Suprapubic skin (tissue), 4 donors: Measurements from ENCODE around the gene ABCC1. TPM values are rescaled to one million over a fixed set of nuclear protein-coding genes. Genes with fewer than 3 reads are reported as not detected.
"Not testable (repeated sequence)": the region's sequence is repeated elsewhere in the genome, so short reads cannot be mapped to it uniquely, and the experiment has no call there.

Experiments used
- DNase-seq, 2 donors: peaks; one replicate each; pipeline ENCODE4 v3.0.0-alpha.2; 2019; ENCODE audit warnings: low spot score in 2 of 2
- H3K27ac ChIP-seq: fragments of 200-600 bp; sonication (generic); one replicate; pipeline ENCODE4 v1.5.1; 2019
- H3K27me3 ChIP-seq: fragments of 200-600 bp; sonication (generic); one replicate; pipeline ENCODE4 v1.5.1; 2019
- H3K36me3 ChIP-seq: fragments of 200-600 bp; sonication (generic); one replicate; pipeline ENCODE4 v1.5.1; 2019
- H3K4me1 ChIP-seq: fragments of 200-600 bp; sonication (generic); one replicate; pipeline ENCODE4 v1.5.1; 2019
- H3K4me3 ChIP-seq: fragments of 200-600 bp; sonication (generic); one replicate; pipeline ENCODE4 v1.5.1; 2019; ENCODE audit warnings: mild to moderate bottlenecking
- H3K9me3 ChIP-seq: fragments of 200-600 bp; sonication (generic); one replicate; pipeline ENCODE4 v1.5.1; 2019
- CTCF ChIP-seq, 2 donors: fragments of 200-600 bp in 1 of 2; fragments of 450-650 bp in 1 of 2; sonication (generic) in 1 of 2; IDR thresholded peaks; one replicate each; pipeline ENCODE4 v1.5.1; 2016 to 2019; ENCODE audit warnings: antibody characterized with exemption in 2 of 2, mild to moderate bottlenecking in 1 of 2, moderate library complexity in 1 of 2
- EP300 ChIP-seq: sonication (generic); formaldehyde crosslinking; IDR thresholded peaks from one replicate; pipeline ENCODE4 v1.6.1; 2017; ENCODE audit warnings: antibody characterized with exemption
- POLR2A ChIP-seq, 2 donors: fragments of 450-650 bp; IDR thresholded peaks; one replicate each; pipeline ENCODE4 v1.6.1; 2017; ENCODE audit warnings: antibody characterized with exemption in 2 of 2, mild to moderate bottlenecking in 2 of 2, moderate library complexity in 2 of 2
- POLR2AphosphoS5 ChIP-seq, 3 donors: sonication (generic); formaldehyde crosslinking; IDR thresholded peaks; one replicate each; pipeline ENCODE4 v1.6.1; 2017; ENCODE audit warnings: antibody characterized with exemption in 3 of 3
- WGBS: methylation state at CpG from one replicate; pipeline ENCODE4 v1.1.5; 2018; 5-methylcytosine and 5-hydroxymethylcytosine counted together
- total RNA-seq, 4 donors: library from RNA; depleted of rRNA; stranded (reverse); fragments of >200 nt; gene quantifications; one replicate each; pipeline ENCODE4 v1.1.0, GENCODE V29; 2016

ABCC1 gene
- total RNA-seq, 4 donors from 2014 or later = 22.1 to 37.4 (median 27.2) TPM

DNA sequence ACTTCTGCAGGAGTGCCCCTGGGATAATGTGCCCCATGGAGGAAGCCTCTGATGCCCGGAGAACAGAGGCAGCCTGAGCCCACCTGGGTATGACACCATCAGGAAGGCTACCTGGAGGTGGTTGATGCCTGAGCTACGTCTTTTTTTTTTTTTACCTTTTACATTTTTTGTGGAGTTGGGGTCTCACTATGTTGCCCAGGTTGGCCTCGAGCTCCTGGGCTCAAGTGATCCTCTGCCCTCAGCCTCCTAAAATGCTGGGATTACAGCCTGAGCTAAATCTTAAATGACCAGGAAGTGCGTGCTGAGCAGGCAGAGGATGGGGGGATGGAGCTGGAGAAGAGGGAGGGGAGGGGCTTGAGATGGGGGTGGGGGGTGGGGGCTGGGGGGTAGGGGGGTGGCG is 241.1 kb downstream of the ABCC1 start:
- H3K27me3 ChIP-seq = no peaks in the 10 kb centered on the region
- no peak overlapping the region for H3K4me3 ChIP-seq
- H3K27ac ChIP-seq = no peak overlapping the region
- H3K4me1 ChIP-seq = no peaks in the 10 kb centered on the region
- 84% methylated on average over 5 of the region's 5 CpGs for WGBS
- H3K9me3 ChIP-seq = no peaks in the 10 kb centered on the region
- TF ChIP-seq EP300 = no peak
- TF ChIP-seq POLR2AphosphoS5 (IDR thresholded peaks at IDR 0.05) = no peak
- no peak for TF ChIP-seq POLR2A (IDR thresholded peaks at IDR 0.05)
- no peak for TF ChIP-seq CTCF (IDR thresholded peaks at IDR 0.05)
- no peak for DNase-seq
- H3K36me3 ChIP-seq = no peaks in the 10 kb centered on the region

- H3K9me3 ChIP-seq, H3K36me3 ChIP-seq, H3K4me3 ChIP-seq, H3K27me3 ChIP-seq, DNase-seq, H3K27ac ChIP-seq, H3K4me1 ChIP-seq: not testable (repeated sequence)
- 92% methylated on average over 11 of the region's 12 CpGs for WGBS
Observed at GRCh38 chr16:16190966-16191365, 241.6 kb downstream of the ABCC1 start.

- H3K36me3 ChIP-seq = no peaks in the 10 kb centered on the region
- no peaks in the 10 kb centered on the region for H3K27me3 ChIP-seq
- H3K27ac ChIP-seq = no peak overlapping the region
- no peak for DNase-seq
- H3K9me3 ChIP-seq = no peaks in the 10 kb centered on the region
- no peak overlapping the region for H3K4me3 ChIP-seq
- no peak for TF ChIP-seq EP300
- 60% methylated on average over 8 of the region's 8 CpGs for WGBS
- H3K4me1 ChIP-seq = no peaks in the 10 kb centered on the region
Observed at GRCh38 chr16:16191493-16192167, 242.2 kb downstream of the ABCC1 start.

Other genes with a start within 250 kb of the ABCC1 start
- 10 to 100 TPM; 24.2 to 54.8 (median 36.0) TPM for gene MYH11, start 92.6 kb upstream of the ABCC1 start, total RNA-seq
- 10 to 100 TPM; 31.2 to 45.1 (median 39.5) TPM for gene CEP20, start 61.0 kb upstream of the ABCC1 start, total RNA-seq